MCF 10A (cell line): ENCODE measurements around the gene GPT2. TPM values are rescaled to one million over a fixed set of nuclear protein-coding genes. Genes with fewer than 3 reads are reported as not detected.

ENCODE experiments used
- BruUV-seq: library from RNA; stranded (reverse); fragments of 400-500 nt; replicated peaks from 2 replicates; lab custom pipeline; 2021; lab: Mats Ljungman, UMichigan
- CTCF ChIA-PET: fragments of 300-600 bp; sonication (Branson Sonifier 250); formaldehyde crosslinking; extraction: SDS; loops from one replicate; lab custom pipeline; 2021; ENCODE audit warnings: antibody characterized with exemption, inconsistent platforms; lab: Yijun Ruan, JAX
- POLR2A ChIA-PET: fragments of 300-600, 350-650 bp; sonication (Branson Sonifier 250); formaldehyde crosslinking; extraction: SDS; loops from one replicate; lab custom pipeline; 2020; ENCODE audit warnings: antibody characterized with exemption, inconsistent platforms; lab: Yijun Ruan, JAX
- DNase-seq: peaks from one replicate; pipeline ENCODE4 v3.0.0-alpha.2; 2018; ENCODE audit not compliant: unreplicated experiment
- H3K27ac Mint-ChIP-seq: one replicate; pipeline ENCODE4 v1.8.0; 2022; ENCODE audit warnings: mild to moderate bottlenecking, low read depth, mixed read lengths; ENCODE audit not compliant: unreplicated experiment
- H3K27me3 Mint-ChIP-seq: one replicate; pipeline ENCODE4 v1.8.0; 2022; ENCODE audit warnings: mixed read lengths; ENCODE audit not compliant: insufficient read depth, unreplicated experiment
- H3K36me3 Mint-ChIP-seq: one replicate; pipeline ENCODE4 v1.8.0; 2022; ENCODE audit warnings: mild to moderate bottlenecking, moderate library complexity, mixed read lengths; ENCODE audit not compliant: insufficient read depth, unreplicated experiment
- H3K4me1 Mint-ChIP-seq: one replicate; pipeline ENCODE4 v1.8.0; 2022; ENCODE audit warnings: mixed read lengths; ENCODE audit not compliant: insufficient read depth, unreplicated experiment
- H3K4me3 Mint-ChIP-seq: one replicate; pipeline ENCODE4 v1.8.0; 2022; ENCODE audit warnings: mild to moderate bottlenecking, moderate library complexity, mixed read lengths; ENCODE audit not compliant: unreplicated experiment
- H3K9me3 Mint-ChIP-seq: one replicate; pipeline ENCODE4 v1.8.0; 2022; ENCODE audit warnings: mixed read lengths; ENCODE audit not compliant: unreplicated experiment
- intact Hi-C: fragments of 100-400 bp; cut with micrococcal nuclease; formaldehyde crosslinking; loops from 2 replicates; pipeline ENCODE4 v1.14.1; 2022
- total RNA-seq: library from RNA; stranded (reverse); gene quantifications from 2 replicates; pipeline ENCODE4 v1.2.3, GENCODE V29; 2022
- TF ChIP-seq, protein P1 (sequence below): fragments of 200-600 bp; IDR thresholded peaks from one replicate; pipeline ENCODE4 v1.8.0; 2022; ENCODE audit warnings: antibody characterized with exemption, mild to moderate bottlenecking; ENCODE audit not compliant: unreplicated experiment

The GPT2 gene
- total RNA-seq, 1 experiment from 2014 or later = 60.6 TPM

DNA sequence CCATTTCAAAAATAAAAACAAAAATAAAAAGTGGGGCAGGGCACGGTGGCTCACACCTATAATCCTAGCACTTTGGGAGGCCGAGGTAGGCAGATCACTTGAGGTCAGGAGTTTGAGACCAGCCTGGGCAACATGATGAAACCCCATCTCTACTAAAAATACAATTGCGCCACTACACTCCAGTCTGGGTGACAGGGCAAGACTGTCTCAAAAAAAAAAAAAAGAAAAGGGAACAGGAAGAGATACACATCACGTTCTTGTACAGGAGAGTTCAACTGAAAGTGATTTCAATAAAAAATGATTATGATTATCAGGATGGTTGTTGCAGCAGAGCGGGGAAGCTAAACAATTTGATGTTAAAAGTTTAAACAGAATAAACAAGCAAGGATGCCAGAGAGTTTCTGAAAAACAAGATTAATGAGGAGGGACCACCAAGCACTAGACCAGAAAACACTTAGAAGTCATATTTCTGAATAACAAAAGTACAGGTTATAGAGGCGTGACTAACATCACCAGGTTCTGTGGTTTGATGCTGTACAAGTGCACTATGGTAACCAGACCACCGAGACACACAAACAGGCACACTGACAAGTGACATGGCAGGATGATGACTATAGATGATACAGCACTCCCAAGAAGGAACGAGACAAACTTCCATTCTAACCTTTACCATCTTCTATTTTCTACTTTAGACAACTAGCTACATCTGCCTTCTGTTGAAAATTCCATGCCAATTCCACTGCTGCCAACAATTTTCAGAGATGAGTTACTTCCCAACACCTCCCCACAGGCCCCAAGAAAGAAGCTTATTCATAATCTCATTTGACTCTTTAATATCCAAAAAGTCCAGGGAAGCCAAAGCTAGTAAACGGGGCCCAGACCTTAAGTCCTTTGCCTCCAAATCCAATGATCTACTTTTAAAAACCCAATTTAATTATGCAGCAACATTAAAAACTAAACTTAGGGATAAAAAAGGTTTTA, 77.5 kb downstream of the GPT2 start:
- peaks cover 95% of the 10 kb centered on the region for H3K36me3 Mint-ChIP-seq
- BruUV-seq = no TSS peak
- H3K4me1 Mint-ChIP-seq = peaks cover 6% of the 10 kb centered on the region
- DNase-seq = no peak
- POLR2A ChIA-PET = interaction anchor here (0.6 to 3.0 kb wide), 2 partner anchors 11 to 13 kb away, joined by 3 to 22 read pairs; partner anchors contain the start of gene DNAJA2
- no peak overlapping the region for H3K27ac Mint-ChIP-seq
- intact Hi-C loops = no loop called here
- no peak overlapping the region for H3K4me3 Mint-ChIP-seq
- CTCF ChIA-PET = interaction anchor here (0.5 to 2.2 kb wide), 10 partner anchors 12 to 1063 kb away, joined by 3 to 10 read pairs (median 4); partner anchors contain the start of genes DNAJA2 and PHKB
- no peaks in the 10 kb centered on the region for H3K9me3 Mint-ChIP-seq
- H3K27me3 Mint-ChIP-seq = no peaks in the 10 kb centered on the region
- TF ChIP-seq, protein P1, sequence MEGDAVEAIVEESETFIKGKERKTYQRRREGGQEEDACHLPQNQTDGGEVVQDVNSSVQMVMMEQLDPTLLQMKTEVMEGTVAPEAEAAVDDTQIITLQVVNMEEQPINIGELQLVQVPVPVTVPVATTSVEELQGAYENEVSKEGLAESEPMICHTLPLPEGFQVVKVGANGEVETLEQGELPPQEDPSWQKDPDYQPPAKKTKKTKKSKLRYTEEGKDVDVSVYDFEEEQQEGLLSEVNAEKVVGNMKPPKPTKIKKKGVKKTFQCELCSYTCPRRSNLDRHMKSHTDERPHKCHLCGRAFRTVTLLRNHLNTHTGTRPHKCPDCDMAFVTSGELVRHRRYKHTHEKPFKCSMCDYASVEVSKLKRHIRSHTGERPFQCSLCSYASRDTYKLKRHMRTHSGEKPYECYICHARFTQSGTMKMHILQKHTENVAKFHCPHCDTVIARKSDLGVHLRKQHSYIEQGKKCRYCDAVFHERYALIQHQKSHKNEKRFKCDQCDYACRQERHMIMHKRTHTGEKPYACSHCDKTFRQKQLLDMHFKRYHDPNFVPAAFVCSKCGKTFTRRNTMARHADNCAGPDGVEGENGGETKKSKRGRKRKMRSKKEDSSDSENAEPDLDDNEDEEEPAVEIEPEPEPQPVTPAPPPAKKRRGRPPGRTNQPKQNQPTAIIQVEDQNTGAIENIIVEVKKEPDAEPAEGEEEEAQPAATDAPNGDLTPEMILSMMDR = no peak

DNA sequence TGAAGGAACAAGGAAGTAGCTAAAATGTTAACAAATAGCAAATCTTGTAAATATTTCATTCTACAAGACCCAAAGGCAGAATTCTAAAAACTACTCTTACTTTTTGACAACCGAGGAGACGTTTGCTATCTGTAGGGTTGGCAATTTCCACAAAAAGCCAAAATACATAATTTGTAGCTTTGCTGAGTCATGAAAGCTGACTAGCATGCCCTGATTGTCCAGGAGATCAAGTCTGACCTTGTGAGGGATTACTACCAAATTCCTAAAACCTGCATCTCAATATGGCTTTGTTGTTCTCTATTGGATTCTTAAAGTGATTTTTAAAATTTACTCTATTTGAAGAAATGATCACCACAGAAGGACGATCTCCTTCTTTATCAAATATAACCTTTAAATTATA, 78.5 kb downstream of the GPT2 start:
- intact Hi-C loops = no loop called here
- no peak for DNase-seq
- H3K4me1 Mint-ChIP-seq = peaks cover 10% of the 10 kb centered on the region
- no peaks in the 10 kb centered on the region for H3K27me3 Mint-ChIP-seq
- H3K9me3 Mint-ChIP-seq = no peaks in the 10 kb centered on the region
- TF ChIP-seq, protein P1 = no peak
- no TSS peak for BruUV-seq
- peaks cover 95% of the 10 kb centered on the region for H3K36me3 Mint-ChIP-seq
- H3K27ac Mint-ChIP-seq = no peak overlapping the region
- no peak overlapping the region for H3K4me3 Mint-ChIP-seq
- ChIA-PET CTCF (interaction anchor here (0.6 to 2.2 kb wide), 12 partner anchors 9 to 1062 kb away, joined by 3 to 10 read pairs (median 4); partner anchors contain the start of gene DNAJA2), POLR2A (interaction anchor here (1.1 to 3.0 kb wide), 2 partner anchors 10 kb away, joined by 3 to 22 read pairs; partner anchors contain the start of gene DNAJA2)

DNA sequence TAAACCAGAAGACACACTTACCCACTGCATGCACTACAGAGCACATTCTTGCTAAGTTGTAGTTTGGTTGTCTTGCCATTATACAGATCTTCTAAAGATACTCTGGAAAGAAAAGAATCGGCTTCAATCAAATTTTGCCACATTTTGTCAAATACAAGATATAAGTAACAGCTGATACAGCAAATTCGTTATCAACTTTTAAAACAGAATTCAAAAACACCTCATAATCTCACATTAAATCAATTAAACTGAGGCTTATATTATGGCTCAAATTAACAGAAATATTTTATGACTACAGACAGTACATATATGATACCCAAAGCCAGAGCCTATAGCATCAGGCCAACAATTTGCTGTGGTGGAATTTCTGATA, 83.9 kb downstream of the GPT2 start:
- no peaks in the 10 kb centered on the region for H3K27me3 Mint-ChIP-seq
- intact Hi-C loops = no loop called here
- POLR2A ChIA-PET = no interaction called here
- peaks cover 94% of the 10 kb centered on the region for H3K36me3 Mint-ChIP-seq
- DNase-seq = no peak
- no peak overlapping the region for H3K27ac Mint-ChIP-seq
- BruUV-seq = no TSS peak
- no peak overlapping the region for H3K4me3 Mint-ChIP-seq
- TF ChIP-seq, protein P1 = no peak
- H3K9me3 Mint-ChIP-seq = no peaks in the 10 kb centered on the region
- CTCF ChIA-PET = interaction anchor here (0.5 to 1.4 kb wide), 3 partner anchors 19 to 38 kb away, joined by 3 to 4 read pairs (median 3); no protein-coding TSS in a partner anchor
- H3K4me1 Mint-ChIP-seq = peaks cover 10% of the 10 kb centered on the region

DNA sequence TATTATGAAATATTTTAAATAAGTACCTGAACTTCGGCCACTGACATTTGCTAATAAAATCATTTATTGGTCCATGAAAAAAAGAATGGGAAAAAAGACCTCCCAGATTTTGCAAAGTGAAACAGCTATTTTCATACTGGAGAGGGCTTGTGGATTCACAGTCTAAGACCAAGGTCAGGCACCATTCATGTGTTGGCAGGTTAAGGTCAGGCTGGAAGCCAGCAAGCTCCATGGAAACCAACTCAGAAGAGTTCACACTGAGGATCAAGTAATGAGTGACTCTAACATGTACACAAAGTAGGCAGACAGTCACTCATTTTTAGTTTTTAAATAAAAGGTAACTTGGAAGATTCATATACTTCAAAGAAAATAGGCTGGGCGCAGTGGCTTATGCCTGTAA, 85.9 kb downstream of the GPT2 start:
- DNase-seq = peak; percentile 14
- BruUV-seq = no TSS peak
- no peak overlapping the region for H3K4me3 Mint-ChIP-seq

More for the DNA sequence above, 85.9 kb downstream of the GPT2 start:
- no peaks in the 10 kb centered on the region for H3K9me3 Mint-ChIP-seq
- H3K36me3 Mint-ChIP-seq = peaks cover 73% of the 10 kb centered on the region
- ChIA-PET POLR2A (no interaction called here), CTCF (interaction anchor here (0.6 to 1.2 kb wide), 4 partner anchors 14 to 1190 kb away, joined by 3 to 4 read pairs (median 4); no protein-coding TSS in a partner anchor)
- H3K27ac Mint-ChIP-seq = no peak overlapping the region
- H3K27me3 Mint-ChIP-seq = no peaks in the 10 kb centered on the region
- intact Hi-C loops = loop anchor here (5.0 kb wide), 1 partner anchor 283 kb away; the partner anchor contains the start of genes ORC6 and VPS35
- H3K4me1 Mint-ChIP-seq = peaks cover 10% of the 10 kb centered on the region
- TF ChIP-seq, protein P1 = no peak
